GM18505 (cell line): ENCODE measurements around the gene NDUFV3.
"Not testable (repeated sequence)": the region's sequence is repeated elsewhere in the genome, so short reads cannot be mapped to it uniquely, and the experiment has no call there.

Experiments
- ATAC-seq: cut with Tn5 transposase; IDR thresholded peaks from one replicate; pipeline ENCODE4 v1.9.1; 2021; ENCODE audit not compliant: unreplicated experiment
- POLR2A ChIP-seq: IDR thresholded peaks from 4 replicates; pipeline ENCODE4 v1.6.1; 2011; ENCODE audit warnings: borderline replicate concordance; ENCODE audit not compliant: insufficient read depth, insufficient read length; ENCODE audit errors: extremely low read depth

Gene NDUFV3

DNA sequence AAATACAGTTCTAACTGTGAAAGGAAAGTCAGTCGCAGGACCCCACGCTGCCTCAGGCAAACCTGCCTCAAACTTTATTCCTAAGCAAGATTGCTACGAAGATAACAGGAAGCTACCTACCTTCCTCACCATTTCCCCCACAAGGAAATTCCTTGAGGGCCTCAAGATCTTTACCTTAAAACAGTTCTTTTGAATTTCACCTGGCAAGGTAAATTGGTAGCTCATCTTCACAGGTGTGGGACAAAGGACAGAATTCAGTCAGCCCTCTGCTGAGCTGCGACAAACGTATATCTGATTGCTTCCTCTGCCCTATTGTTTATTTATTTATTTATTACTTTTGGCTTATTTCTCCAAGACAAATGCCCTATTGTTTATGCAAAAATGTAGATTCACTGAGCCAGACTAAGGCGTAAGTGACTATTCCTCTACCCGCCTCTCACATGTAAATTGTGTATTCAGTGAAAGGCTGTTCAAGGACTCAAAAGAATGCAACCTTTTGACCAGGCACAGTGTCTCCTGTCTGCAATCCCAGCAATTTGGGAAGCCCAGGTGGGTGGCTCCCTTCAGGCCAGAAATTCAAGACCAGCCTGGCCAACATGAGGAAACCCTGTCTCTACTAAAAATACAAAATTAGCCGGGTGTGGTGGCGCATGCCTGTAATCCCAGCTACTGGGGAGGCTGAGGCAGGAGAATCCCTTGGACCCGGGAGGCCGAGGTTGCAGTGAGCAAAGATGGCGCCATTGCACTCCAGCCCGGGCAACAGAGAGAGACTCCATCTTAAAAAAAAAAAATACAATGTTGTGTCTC, 63.9 kb downstream of the NDUFV3 start:
- no peak for ATAC-seq
- no peak for TF ChIP-seq POLR2A

DNA sequence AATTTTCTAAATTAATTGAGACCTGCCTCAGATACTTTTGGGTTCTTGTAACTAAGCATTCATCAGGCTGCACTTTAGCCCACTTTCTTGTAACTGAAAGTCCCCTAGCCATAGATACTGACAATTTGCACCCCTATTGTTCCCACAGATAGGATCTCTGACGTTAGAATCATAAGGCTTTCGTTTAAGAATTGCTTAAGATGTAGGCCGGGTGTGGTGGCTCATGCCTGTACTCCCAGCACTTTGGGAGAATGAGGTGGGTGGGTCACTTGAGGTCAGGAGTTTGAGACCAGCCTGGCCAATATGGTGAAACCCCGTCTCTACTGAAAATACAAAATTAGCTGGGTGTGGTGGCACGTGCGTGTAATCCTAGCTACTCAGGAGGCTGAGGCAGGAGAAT, 65.0 kb downstream of the NDUFV3 start:
- ATAC-seq, result not testable (repeated sequence)

DNA sequence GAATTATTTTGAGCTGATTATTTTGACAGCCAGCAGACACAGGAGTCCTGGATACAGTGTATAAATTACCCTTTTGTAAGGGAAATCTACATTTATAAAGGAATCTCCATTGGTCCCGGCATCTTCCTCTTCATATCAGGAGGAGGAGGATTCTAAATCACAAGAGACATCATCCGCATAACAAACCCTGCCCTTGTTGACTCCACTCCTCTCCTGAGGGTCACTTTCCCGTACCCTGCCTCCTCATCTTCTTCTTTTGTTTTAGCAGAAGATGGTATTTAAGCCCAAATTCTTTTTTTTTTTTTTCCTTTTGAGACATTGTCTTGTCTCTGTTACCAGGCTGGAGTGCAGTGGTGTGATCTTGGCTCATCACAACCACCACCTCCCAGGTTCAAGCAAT, 66.6 kb downstream of the NDUFV3 start:
- ATAC-seq, result no peak
- no peak for TF ChIP-seq POLR2A

DNA sequence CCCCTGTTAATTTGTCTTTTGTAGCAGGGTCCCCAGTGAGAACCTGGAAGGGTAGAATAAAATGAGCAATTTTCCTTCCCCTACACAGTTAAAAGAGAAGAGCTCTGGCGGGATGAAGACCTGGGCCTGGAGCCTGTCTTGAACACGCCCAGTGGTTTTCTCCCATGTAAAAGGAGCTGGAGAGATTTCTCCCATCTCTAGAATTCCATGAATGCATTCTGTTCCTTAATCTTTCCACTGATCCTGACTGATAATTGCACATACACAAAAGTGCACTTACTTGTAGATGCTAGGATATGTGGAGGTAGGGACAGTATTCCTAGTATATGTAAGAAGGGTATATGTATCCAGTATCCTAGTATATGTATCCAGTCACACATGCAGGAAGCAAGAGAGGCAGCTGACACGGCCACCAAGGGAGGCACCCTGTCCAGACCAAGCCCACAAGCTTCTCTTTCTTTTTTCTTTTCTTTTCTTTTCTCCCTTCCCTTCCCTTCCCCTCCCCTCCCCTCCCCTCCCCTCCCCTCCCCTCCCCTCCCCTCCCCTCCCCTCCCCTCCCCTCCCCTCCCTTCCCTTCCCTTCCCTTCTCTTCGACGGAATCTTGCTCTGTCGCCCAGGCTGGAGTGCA, 69.4 kb downstream of the NDUFV3 start:
- TF ChIP-seq POLR2A, result no peak
- no peak for ATAC-seq
